ENCODE measurements around the gene IREB2.

DNA sequence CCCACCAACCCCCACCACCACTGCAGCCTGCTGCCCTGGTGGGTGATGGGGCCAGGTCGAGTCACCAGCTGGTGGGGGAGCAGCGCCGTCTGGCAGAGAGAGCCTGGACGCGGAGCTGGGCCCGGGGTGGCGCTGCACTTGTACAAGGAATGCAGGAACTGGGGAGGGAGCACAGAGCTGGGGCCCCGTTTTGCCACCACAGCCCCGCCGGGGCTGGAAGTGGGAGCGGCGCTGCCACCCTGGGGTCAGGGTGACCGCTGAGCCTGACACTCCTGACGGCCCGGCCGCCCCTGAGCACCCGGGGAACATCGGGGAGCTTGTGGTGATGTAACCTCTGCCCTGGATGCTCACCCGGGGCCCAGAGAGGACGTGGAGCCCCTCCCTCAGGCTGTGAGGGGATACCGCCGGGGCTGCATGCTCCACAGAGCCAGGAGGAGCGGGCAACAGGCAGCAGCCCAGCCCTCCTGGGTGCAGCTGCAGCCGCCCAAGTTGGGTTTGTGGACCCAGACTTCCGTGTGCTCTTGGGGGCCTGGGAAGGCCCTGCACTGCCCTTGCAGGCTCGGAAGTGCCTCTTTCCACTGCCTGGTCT, 32.6 kb upstream of the IREB2 start:
- TF ChIP-seq CTCF (IDR thresholded peaks at IDR 0.05) (no peak), JUN (CRISPR knock-in tag; IDR thresholded peaks at IDR 0.05) (no peak), TEAD4 (CRISPR knock-in tag; IDR thresholded peaks at IDR 0.05) (no peak), NR3C1 (CRISPR knock-in tag; conservative IDR thresholded peaks at IDR 0.05; ENCODE audit: low read depth) (no peak), TP53 (CRISPR knock-in tag; IDR thresholded peaks at IDR 0.05) (no peak), CREB1 (CRISPR knock-in tag; IDR thresholded peaks at IDR 0.05) (no peak), KAT7 (CRISPR knock-in tag; IDR thresholded peaks at IDR 0.05; ENCODE audit: borderline replicate concordance) (no peak), ZNF219 (CRISPR knock-in tag; IDR thresholded peaks at IDR 0.05; ENCODE audit: borderline replicate concordance) (no peak)
- TF ChIP-seq, protein P1, sequence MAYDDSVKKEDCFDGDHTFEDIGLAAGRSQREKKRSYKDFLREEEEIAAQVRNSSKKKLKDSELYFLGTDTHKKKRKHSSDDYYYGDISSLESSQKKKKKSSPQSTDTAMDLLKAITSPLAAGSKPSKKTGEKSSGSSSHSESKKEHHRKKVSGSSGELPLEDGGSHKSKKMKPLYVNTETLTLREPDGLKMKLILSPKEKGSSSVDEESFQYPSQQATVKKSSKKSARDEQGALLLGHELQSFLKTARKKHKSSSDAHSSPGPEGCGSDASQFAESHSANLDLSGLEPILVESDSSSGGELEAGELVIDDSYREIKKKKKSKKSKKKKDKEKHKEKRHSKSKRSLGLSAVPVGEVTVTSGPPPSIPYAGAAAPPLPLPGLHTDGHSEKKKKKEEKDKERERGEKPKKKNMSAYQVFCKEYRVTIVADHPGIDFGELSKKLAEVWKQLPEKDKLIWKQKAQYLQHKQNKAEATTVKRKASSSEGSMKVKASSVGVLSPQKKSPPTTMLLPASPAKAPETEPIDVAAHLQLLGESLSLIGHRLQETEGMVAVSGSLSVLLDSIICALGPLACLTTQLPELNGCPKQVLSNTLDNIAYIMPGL (CRISPR knock-in tag; IDR thresholded peaks at IDR 0.05): no peak
- TF ChIP-seq, protein P2, sequence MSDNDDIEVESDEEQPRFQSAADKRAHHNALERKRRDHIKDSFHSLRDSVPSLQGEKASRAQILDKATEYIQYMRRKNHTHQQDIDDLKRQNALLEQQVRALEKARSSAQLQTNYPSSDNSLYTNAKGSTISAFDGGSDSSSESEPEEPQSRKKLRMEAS (CRISPR knock-in tag; IDR thresholded peaks at IDR 0.05): no peak

Data from WTC11 (cell line).